ENCODE data around the gene LOXHD1. TPM values are rescaled to one million over a fixed set of nuclear protein-coding genes. Genes with fewer than 3 reads are reported as not detected.

The LOXHD1 gene
- total RNA-seq, 3 donors from 2014 or later (not counting 1 experiment from before 2014, with no cell fraction given): 0.11 to 0.48 (median 0.14) TPM

- Histone ChIP-seq H3K36me3 (ENCODE audit: control insufficient read depth, insufficient read depth, low read length) (no peaks in the 10 kb centered on the region), H3K27ac (ENCODE audit: low read length) (no peak overlapping the region), H3K4me3 (ENCODE audit: low read length) (no peak overlapping the region), H3K4me1 (ENCODE audit: control insufficient read depth, insufficient read depth, low read length) (no peaks in the 10 kb centered on the region), H3K9me3 (ENCODE audit: control insufficient read depth, insufficient read depth, low read length) (no peaks in the 10 kb centered on the region), H3K27me3 (ENCODE audit: control insufficient read depth, insufficient read depth, low read length) (no peaks in the 10 kb centered on the region)
- H3K27ac Mint-ChIP-seq: no peak overlapping the region
- TF ChIP-seq CTCF (IDR thresholded peaks at IDR 0.05): no peak
- ATAC-seq (no peak), DNase-seq (no peak)
- peaks cover 2 to 6% of the 10 kb centered on the region in 2 donors for H3K27me3 Mint-ChIP-seq (ENCODE audit: low read depth in 2 of 2)
- no peaks in the 10 kb centered on the region for H3K9me3 Mint-ChIP-seq
- H3K4me1 Mint-ChIP-seq: no peaks in the 10 kb centered on the region
- no peaks in the 10 kb centered on the region for H3K36me3 Mint-ChIP-seq
- intact Hi-C loops (cut with micrococcal nuclease): no loop called here
- H3K4me3 Mint-ChIP-seq: no peak overlapping the region
- WGBS (ENCODE audit: insufficient coverage): 90% methylated on average over 37 of the region's 37 CpGs
Observed at GRCh38 chr18:46559946-46560670, 96.9 kb downstream of the LOXHD1 start.

- no peaks in the 10 kb centered on the region for H3K36me3 Mint-ChIP-seq
- H3K27ac ChIP-seq (ENCODE audit: low read length): no peak overlapping the region
- H3K27me3 ChIP-seq (ENCODE audit: control insufficient read depth, insufficient read depth, low read length): no peaks in the 10 kb centered on the region
- no peak overlapping the region for H3K4me3 ChIP-seq (ENCODE audit: low read length)
- no peak for TF ChIP-seq CTCF (IDR thresholded peaks at IDR 0.05)
- no peak overlapping the region for H3K4me3 Mint-ChIP-seq
- no peaks in the 10 kb centered on the region for H3K4me1 Mint-ChIP-seq
- WGBS (ENCODE audit: insufficient coverage): 94% methylated on average over 9 of the region's 9 CpGs
- intact Hi-C loops (cut with micrococcal nuclease): no loop called here
- peaks cover 2 to 5% of the 10 kb centered on the region in 2 donors for H3K27me3 Mint-ChIP-seq (ENCODE audit: low read depth in 2 of 2)
- no peak overlapping the region for H3K27ac Mint-ChIP-seq
- H3K36me3 ChIP-seq (ENCODE audit: control insufficient read depth, insufficient read depth, low read length): no peaks in the 10 kb centered on the region
- no peaks in the 10 kb centered on the region for H3K4me1 ChIP-seq (ENCODE audit: control insufficient read depth, insufficient read depth, low read length)
- ATAC-seq: no peak
- H3K9me3 ChIP-seq (ENCODE audit: control insufficient read depth, insufficient read depth, low read length): no peaks in the 10 kb centered on the region
- no peaks in the 10 kb centered on the region for H3K9me3 Mint-ChIP-seq
- no peak for DNase-seq
Observed at GRCh38 chr18:46559296-46559695, 97.7 kb downstream of the LOXHD1 start.

- peak in 1 of 3 donors; percentile 28 for ATAC-seq
- peaks cover under 1% of the 10 kb centered on the region in 2 donors for H3K27me3 Mint-ChIP-seq (ENCODE audit: low read depth in 2 of 2)
Observed at GRCh38 chr18:46556590-46557206, 100.3 kb downstream of the LOXHD1 start.

More at GRCh38 chr18:46556590-46557206, 100.3 kb downstream of the LOXHD1 start:
- no peak overlapping the region for H3K4me3 Mint-ChIP-seq
- 84% methylated on average over 10 of the region's 10 CpGs for WGBS (ENCODE audit: insufficient coverage)
- no peaks in the 10 kb centered on the region for H3K4me1 ChIP-seq (ENCODE audit: control insufficient read depth, insufficient read depth, low read length)
- no peak overlapping the region for H3K27ac ChIP-seq (ENCODE audit: low read length)
- no peak overlapping the region for H3K27ac Mint-ChIP-seq
- no peak for DNase-seq
- intact Hi-C loops (cut with micrococcal nuclease): no loop called here
- H3K4me1 Mint-ChIP-seq: no peaks in the 10 kb centered on the region
- H3K9me3 Mint-ChIP-seq: no peaks in the 10 kb centered on the region
- no peak for TF ChIP-seq CTCF (IDR thresholded peaks at IDR 0.05)
- no peak overlapping the region for H3K4me3 ChIP-seq (ENCODE audit: low read length)
- H3K27me3 ChIP-seq (ENCODE audit: control insufficient read depth, insufficient read depth, low read length): no peaks in the 10 kb centered on the region
- H3K36me3 Mint-ChIP-seq: no peaks in the 10 kb centered on the region
- no peaks in the 10 kb centered on the region for H3K9me3 ChIP-seq (ENCODE audit: control insufficient read depth, insufficient read depth, low read length)
- H3K36me3 ChIP-seq (ENCODE audit: control insufficient read depth, insufficient read depth, low read length): no peaks in the 10 kb centered on the region
